PC-9 (cell line): Measurements from ENCODE around the gene FAM114A1.

Experiments used
- EZH2 ChIP-seq: fragments of 200-600 bp; sonication (generic); IDR thresholded peaks from 2 replicates; pipeline ENCODE4 v1.8.0; 2017; ENCODE audit warnings: antibody characterized with exemption, low read depth
- TF ChIP-seq, protein P1 (sequence below): fragments of 200-600 bp; sonication (generic); conservative IDR thresholded peaks from 2 replicates; pipeline ENCODE4 v1.6.1; 2017; ENCODE audit warnings: mixed run types, antibody characterized with exemption, mild to moderate bottlenecking, moderate library complexity

DNA sequence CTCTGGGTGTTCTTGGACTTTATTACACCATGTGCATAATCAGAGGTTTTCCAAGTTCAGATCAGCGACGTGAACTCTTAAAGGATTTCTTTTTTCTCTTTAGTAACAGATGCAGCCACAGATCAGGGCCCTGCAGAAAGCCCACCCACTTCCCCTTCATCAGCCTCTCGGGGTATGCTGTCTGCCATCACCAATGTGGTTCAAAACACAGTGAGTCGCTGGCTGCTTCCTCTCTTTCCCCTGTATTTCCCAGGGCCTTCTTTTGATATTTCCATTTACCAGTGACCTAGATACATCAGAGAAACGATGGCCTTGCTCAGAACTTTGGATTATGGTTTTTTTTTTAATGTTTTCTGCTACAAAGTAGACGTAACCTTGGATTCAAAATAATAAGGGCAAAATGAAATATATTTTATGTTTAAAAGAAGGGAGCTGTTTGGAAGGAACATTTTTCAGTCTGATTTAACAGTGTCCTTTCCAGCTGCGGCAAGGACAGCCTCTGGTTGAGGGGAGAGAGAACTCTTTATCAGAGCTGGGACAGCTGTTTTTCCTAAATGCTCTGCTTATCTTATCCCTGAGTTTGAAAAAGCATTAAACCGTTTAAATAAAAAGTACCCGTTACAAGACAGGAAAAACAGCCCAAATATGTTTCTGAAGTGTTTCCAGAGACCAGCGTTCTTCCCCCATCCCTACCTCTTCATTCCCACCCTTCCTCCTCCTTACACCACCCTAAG lies 38.2 kb downstream of the FAM114A1 start:
- TF ChIP-seq, protein P1, sequence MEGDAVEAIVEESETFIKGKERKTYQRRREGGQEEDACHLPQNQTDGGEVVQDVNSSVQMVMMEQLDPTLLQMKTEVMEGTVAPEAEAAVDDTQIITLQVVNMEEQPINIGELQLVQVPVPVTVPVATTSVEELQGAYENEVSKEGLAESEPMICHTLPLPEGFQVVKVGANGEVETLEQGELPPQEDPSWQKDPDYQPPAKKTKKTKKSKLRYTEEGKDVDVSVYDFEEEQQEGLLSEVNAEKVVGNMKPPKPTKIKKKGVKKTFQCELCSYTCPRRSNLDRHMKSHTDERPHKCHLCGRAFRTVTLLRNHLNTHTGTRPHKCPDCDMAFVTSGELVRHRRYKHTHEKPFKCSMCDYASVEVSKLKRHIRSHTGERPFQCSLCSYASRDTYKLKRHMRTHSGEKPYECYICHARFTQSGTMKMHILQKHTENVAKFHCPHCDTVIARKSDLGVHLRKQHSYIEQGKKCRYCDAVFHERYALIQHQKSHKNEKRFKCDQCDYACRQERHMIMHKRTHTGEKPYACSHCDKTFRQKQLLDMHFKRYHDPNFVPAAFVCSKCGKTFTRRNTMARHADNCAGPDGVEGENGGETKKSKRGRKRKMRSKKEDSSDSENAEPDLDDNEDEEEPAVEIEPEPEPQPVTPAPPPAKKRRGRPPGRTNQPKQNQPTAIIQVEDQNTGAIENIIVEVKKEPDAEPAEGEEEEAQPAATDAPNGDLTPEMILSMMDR, result no peak
- TF ChIP-seq EZH2, result no peak
